Occipital lobe (tissue), 3 donors: Measurements from ENCODE around the gene PNPLA4. TPM values are rescaled to one million over a fixed set of nuclear protein-coding genes. Genes with fewer than 3 reads are reported as not detected.

Experiments used
- DNase-seq: peaks from one replicate; lab custom pipeline; 2025; lab: John Stamatoyannopoulos, UW
- small RNA-seq: library from RNA; depleted of rRNA; stranded (forward); fragments of <200 nt; gene quantifications from one replicate; pipeline ENCODE3, GENCODE V24; 2014
- total RNA-seq: library from RNA; depleted of rRNA; stranded (reverse); fragments of >200 nt; gene quantifications from one replicate; pipeline ENCODE4 v1.2.3, GENCODE V29; 2014

Gene PNPLA4
- total RNA-seq, 1 donor from 2014 or later: 16.1 TPM

DNA sequence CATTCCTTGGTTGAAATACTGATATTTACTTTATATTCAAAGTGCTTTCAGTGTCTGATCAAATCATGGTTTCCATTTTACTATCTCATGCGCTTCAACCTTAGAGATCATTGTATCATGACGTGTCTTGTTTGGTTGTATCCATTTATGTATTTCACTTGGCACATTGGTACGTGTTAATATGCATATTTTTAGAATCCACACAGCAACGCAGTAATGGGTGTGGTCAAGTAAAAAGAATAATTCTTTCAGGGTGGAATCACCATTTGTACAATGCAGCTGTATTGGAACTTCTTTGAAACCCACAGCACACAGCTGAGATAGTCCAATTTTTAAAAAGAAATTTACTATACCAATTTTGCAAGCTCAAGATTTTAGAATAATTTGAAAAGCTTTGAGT, 55.2 kb downstream of the PNPLA4 start:
- DNase-seq: no peak

DNA sequence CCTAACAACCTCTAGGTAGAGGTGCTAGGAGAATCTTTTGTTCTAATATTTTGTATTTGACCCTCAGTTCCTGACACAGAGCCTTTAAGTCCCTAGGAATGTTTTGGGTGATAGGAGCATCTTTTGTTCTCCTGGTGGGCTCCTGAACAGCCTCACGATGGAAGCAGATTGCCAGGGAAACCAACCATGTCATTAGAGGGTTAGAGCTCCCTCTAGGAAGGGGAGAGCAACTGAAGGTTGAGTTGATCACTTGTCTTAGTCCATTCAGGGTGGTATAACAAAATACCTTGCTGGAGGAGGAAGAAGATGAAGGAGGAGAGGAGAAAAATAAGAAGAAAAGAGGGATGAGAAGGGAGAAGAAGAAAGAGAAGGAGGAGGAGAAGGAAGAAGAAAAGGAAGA, 75.0 kb downstream of the PNPLA4 start:
- no peak for DNase-seq

Small RNA genes within 50 kb of the gene (small RNA-seq; reads per million reads assigned to genes)
- gene AC005296.1: not detected

Other genes with a start within 250 kb of the PNPLA4 start
- gene VCX, start 84.2 kb downstream of the PNPLA4 start, total RNA-seq: not detected
- not detected for gene VCX2, start 243.9 kb upstream of the PNPLA4 start, total RNA-seq